ES-I3 (cell line): ENCODE results near the gene GHDC.
"Not testable (repeated sequence)": the region's sequence is repeated elsewhere in the genome, so short reads cannot be mapped to it uniquely, and the experiment has no call there.

Experiments
- H3K36me3 ChIP-seq: 2 replicates; pipeline ENCODE4 v1.6.1; 2013; ENCODE audit warnings: mild to moderate bottlenecking, low read length, control low read depth, moderate library complexity; ENCODE audit not compliant: insufficient read depth
- H3K4me1 ChIP-seq: 2 replicates; pipeline ENCODE4 v1.6.1; 2013; ENCODE audit warnings: mild to moderate bottlenecking, control low read depth, low read length; ENCODE audit not compliant: insufficient read depth
- H3K9ac ChIP-seq: 2 replicates; pipeline ENCODE4 v1.6.1; 2013; ENCODE audit warnings: low read depth, mild to moderate bottlenecking, low read length, moderate library complexity
- H3K9me3 ChIP-seq: 2 replicates; pipeline ENCODE4 v1.6.1; 2013; ENCODE audit warnings: mild to moderate bottlenecking, low read length, moderate library complexity; ENCODE audit not compliant: control insufficient read depth, insufficient read depth

Gene GHDC, protein sequence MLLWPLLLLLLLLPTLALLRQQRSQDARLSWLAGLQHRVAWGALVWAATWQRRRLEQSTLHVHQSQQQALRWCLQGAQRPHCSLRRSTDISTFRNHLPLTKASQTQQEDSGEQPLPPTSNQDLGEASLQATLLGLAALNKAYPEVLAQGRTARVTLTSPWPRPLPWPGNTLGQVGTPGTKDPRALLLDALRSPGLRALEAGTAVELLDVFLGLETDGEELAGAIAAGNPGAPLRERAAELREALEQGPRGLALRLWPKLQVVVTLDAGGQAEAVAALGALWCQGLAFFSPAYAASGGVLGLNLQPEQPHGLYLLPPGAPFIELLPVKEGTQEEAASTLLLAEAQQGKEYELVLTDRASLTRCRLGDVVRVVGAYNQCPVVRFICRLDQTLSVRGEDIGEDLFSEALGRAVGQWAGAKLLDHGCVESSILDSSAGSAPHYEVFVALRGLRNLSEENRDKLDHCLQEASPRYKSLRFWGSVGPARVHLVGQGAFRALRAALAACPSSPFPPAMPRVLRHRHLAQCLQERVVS

DNA sequence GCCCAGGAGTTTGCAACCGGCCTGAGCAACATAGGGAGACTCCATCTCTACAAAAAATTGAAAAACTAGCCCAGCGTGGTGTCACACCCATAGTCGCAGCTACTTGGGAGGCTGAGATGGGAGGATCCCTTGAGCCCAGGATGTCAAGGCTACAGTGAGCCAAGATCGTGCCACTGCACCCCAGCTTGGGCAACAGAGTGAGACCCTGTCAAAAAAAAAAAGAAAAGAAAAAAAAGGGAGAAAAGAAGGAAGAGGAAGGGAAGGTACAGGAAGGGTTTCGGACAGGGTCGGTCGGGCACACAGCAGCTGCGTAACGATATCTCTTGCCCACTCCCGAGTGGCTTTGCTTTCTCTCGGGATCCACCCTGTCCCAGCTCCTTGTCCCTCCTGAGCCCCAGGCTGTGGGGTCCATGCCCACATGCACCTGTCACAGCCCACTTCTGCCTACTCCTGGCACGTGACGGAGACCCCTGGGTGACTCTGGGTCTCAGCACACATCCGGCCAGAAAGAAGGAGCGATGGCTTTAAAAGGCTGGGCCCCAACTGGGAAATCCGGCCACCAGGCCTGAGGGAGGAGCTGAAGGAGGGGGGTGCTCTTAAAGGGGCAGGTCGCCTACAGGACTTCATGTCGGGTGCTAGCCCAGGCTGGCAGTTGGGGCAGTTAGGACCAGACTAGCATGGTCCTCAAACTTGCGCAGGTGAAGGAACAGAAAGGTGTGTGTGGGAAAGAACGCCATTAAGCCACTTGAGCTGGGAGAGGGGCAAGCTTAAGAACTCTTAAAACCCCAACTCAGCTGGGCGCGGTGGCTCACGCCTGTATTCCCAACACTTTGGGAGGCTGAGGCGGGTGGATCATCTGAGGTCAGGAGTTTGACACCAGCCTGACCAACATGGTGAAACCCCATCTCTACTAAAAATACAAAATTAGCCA, at the start of gene GHDC:
Gene GHDC (minus strand): TSS at position 526 of the 931 bp plus-strand sequence. CDS start 913 bp downstream, outside the sequence.
- H3K9ac ChIP-seq, result peak within 1 kb of the TSS; percentile 88; the same call in 1 of the 2 replicates
- H3K36me3 ChIP-seq, result no peaks in the 10 kb centered on the region; the same call in 1 of the 2 replicates
- H3K4me1 ChIP-seq, result no peaks in the 10 kb centered on the region
- no peaks in the 10 kb centered on the region for H3K9me3 ChIP-seq

DNA sequence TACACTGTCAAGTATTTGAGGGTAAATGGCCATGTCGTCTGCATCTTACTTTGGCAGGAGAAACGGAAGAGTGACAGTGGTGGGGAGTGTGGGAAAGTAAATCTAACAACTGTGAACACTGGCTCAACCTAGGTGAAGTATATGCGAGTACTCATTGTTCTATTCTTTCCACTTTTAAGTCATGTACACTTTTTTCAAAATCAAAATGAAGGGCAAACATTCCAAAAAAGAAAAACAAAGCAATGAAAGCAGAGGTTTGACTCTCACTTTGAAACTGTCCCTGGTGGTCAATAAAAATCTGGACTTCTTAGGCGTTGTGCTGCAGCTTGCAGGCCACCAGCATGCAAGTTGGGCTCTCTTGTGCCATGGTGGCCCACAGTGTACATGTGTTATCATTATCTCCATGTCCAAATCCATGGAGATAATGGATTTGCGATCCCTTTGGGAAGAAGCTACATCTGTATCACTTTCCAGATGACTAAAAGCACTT, 49.2 kb upstream of the GHDC start:
- no peak overlapping the region for H3K9ac ChIP-seq
- H3K36me3 ChIP-seq, result no peaks in the 10 kb centered on the region
- peaks cover 4% of the 10 kb centered on the region; the same call in 1 of the 2 replicates for H3K4me1 ChIP-seq
- no peaks in the 10 kb centered on the region for H3K9me3 ChIP-seq

DNA sequence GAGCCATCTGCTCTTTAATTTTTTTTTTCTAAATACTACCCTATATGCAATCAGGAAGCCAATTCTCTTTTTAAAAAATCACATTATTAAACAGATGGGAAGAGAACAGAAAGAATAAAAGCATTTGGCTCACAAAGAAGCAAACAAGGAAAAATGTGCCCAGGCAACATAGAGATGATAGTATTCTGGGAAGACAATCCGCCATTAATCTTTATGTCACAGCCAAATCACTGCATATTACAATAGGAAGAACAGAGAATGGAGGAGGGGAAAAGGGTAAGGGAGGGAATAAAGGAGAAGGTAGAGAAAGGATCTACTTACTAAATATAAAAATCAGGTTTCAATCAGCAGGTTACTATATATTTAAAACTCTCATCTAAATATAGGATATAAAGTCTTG, 47.6 kb upstream of the GHDC start:
- no peak overlapping the region for H3K9ac ChIP-seq
- H3K9me3 ChIP-seq, result no peaks in the 10 kb centered on the region
- H3K4me1 ChIP-seq, result peaks cover 4% of the 10 kb centered on the region; the same call in 1 of the 2 replicates
- no peaks in the 10 kb centered on the region for H3K36me3 ChIP-seq

DNA sequence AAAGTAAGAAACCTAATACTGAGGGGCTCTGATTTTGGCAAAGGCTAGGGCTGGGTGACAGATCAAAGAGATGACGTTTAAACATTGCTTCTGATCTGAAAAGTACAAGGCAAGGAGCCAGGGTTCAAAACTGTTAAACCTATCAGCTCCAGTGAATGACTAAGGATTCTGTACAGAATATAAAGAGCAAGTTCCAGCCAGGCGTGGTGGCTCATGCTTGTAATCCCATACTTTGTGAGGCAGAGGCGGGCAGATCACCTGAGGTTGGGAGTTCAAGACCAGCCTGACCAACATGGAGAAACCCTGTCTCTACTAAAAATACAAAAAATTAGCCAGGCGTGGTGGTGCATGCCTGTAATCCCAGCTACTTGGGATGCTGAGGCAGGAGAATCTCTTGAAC, 46.6 kb upstream of the GHDC start:
- not testable (repeated sequence) for H3K9me3 ChIP-seq, H3K9ac ChIP-seq, H3K4me1 ChIP-seq, H3K36me3 ChIP-seq

DNA sequence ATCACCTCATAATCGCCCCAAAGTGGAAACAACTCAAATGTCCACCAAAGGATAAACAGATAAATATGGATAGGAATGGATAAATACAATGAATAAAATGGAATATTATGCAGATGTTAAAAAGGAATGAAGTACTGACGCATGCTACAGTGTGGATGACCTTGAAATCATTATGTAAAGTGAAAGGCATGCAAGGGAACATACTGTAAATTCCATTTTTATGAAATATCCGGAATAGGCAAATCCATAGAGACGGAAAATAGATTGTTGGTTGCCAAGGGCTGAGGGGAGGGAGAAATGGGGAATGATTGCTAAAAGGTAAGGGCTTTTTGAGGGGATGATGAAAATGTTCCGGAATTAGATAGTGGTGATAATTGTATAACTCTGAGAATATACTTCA, 45.9 kb upstream of the GHDC start:
- Histone ChIP-seq H3K36me3 (no peaks in the 10 kb centered on the region), H3K9me3 (no peaks in the 10 kb centered on the region), H3K4me1 (no peaks in the 10 kb centered on the region)

DNA sequence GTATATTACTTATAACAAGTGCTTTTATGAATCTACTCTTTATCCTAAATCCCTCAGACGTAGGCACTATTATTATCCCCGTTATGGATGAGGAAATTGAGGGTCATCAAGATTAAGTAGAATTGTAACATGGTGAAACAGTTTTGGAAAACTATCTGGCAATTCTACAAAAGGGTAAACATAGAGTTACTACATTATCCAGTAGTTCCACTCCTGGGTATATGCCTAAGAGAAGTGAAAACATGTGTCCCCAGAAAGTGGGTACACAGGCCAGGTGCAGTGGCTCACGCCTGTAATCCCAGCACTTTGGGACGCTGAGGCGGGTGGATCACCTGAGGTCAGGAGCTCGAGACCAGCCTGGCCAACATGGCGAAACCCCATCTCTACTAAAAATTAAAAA, 45.3 kb upstream of the GHDC start:
- not testable (repeated sequence) for H3K36me3 ChIP-seq, H3K9me3 ChIP-seq, H3K9ac ChIP-seq, H3K4me1 ChIP-seq

More for the DNA sequence above, 45.9 kb upstream of the GHDC start:
- no peak overlapping the region for H3K9ac ChIP-seq

DNA sequence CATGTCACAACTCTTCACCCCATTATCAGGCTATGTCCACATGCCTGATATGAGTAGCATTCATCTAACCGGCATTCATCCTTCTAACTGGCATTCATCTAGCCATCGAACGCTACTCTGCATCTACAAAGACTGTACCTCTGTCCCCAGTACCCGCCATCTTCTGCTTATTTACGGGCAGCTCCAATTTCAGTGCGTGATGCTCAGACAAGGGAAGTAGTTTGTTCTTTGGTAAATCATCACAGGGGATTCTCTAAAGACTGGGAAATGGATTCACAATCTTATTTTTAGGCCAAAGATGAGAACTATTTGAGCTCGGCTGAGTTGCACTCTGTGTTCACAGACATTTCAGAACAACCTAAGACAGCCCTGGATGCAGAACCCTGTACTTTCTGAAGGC, 42.5 kb upstream of the GHDC start:
- Histone ChIP-seq H3K36me3 (no peaks in the 10 kb centered on the region), H3K4me1 (no peaks in the 10 kb centered on the region), H3K9me3 (no peaks in the 10 kb centered on the region), H3K9ac (no peak overlapping the region)

DNA sequence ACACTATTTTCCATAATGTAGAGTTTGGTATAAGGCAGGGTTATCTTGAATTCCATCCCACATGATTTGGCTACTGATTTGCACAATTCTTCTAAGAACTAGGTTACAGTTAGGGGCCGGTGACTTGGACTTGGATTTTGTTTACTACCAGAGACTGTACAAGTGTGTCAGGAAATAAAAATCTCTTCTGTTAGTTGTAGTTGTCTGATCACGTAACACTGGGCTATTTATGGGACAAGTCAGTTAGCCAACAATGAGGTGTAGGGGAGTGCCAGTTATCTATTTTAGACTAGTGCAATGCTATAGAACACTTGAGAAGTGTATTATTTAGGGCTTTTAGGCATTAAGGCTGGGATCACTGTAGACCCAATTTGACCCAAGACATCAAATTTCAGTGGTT, 39.7 kb upstream of the GHDC start:
- Histone ChIP-seq H3K9me3 (no peaks in the 10 kb centered on the region), H3K9ac (no peak overlapping the region), H3K36me3 (no peaks in the 10 kb centered on the region), H3K4me1 (no peaks in the 10 kb centered on the region)

DNA sequence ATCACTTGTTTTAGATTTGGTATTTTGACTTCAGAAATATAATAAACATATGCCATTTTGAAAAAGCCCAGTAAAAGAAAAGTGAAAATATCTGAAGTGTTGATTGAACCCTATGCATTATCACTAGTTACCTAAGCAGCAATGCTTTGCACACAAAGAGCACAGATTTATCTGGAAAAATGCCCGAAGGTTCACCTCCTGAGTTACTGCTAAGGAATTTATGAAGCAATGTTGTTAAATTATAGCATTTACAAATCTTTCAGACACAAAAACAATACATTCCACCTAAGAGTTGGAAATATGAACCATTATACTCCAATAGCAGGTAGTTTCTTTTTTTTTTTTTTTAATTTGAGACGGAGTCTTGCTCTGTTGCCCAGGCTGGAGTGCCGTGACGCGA, 38.9 kb upstream of the GHDC start:
- H3K9me3 ChIP-seq, result no peaks in the 10 kb centered on the region
- H3K4me1 ChIP-seq, result no peaks in the 10 kb centered on the region
- H3K9ac ChIP-seq, result no peak overlapping the region
- H3K36me3 ChIP-seq, result no peaks in the 10 kb centered on the region

DNA sequence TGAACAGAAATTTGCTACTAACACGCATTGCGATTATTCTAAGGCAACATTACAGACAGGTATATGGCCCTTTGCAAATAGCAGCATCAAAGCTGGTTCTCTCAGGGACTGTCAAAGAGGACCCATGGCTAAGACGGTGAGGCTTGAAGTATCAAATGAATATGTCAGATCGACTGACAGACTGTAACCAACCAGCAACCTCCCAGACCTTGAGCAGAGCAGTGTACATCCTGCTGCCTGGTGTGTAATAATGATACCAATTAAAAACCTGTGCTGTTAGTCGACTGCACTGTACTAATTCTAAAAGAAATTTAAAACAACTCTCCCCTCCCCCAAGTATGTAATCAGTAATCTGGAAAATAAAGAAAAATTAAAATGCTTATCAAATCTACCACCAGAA, 35.9 kb upstream of the GHDC start:
- Histone ChIP-seq H3K36me3 (no peaks in the 10 kb centered on the region), H3K9me3 (no peaks in the 10 kb centered on the region)

DNA sequence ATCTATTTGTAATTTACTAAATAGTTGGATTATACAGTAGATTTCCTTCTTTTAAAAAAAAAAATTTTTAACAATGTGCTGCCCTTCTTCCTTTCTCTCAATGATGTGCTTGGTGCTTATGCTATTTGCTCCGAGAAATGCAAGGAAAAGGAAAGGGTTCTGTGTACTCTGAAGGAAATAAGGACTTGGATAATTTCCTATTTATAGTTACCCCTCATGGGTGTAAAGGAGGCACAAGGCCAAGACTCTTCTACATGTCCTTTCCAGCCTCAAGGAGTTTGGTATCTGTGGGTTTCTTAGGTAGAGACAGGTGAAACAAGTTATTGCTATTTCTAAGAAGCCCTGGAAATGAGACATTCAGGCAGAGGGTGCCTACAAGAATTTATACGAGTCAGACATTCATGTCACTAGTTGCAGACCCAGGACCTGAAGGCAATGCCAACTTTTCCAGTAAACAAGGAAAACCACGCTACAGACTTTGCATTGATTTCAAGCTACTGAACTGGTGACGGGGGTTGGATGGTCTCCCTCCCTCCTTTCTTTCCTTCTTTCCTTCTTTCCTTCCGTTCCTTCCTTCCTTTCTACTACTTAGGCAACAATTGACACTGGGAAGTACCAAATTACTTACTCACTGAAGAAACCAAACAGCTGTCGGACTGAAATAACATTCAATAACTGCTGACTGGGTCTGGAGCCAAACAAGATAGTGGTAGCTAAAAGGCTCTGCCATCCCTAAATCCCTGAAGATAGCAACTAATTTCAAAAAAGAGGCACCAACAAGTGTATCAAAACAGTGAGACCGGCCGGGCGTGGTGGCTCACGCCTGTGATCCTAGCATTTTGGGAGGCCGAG, 33.8 kb upstream of the GHDC start:
- Histone ChIP-seq H3K36me3 (no peaks in the 10 kb centered on the region), H3K4me1 (no peaks in the 10 kb centered on the region), H3K9me3 (no peaks in the 10 kb centered on the region), H3K9ac (no peak overlapping the region)

More for the DNA sequence above, 35.9 kb upstream of the GHDC start:
- Histone ChIP-seq H3K4me1 (no peaks in the 10 kb centered on the region), H3K9ac (no peak overlapping the region)

DNA sequence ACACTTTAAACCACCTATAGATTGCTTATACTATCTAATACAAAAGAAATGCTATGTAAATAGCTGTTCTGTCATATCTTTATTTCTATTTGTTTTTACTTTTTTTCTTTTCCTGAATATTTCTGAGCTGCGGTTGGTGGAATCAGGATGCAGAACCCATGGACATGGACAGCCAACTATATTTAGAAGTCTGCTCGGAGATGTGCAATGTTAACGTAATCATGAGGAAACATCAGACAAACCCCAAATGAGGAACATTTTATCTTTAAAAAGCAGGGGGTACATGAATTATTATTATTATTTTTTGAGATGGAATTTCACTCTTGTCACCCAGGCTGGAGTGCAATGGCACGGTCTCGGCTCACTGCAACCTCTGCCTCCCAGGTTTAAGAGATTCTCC, 31.4 kb upstream of the GHDC start:
- Histone ChIP-seq H3K9me3 (no peaks in the 10 kb centered on the region), H3K36me3 (no peaks in the 10 kb centered on the region), H3K4me1 (no peaks in the 10 kb centered on the region), H3K9ac (no peak overlapping the region)

DNA sequence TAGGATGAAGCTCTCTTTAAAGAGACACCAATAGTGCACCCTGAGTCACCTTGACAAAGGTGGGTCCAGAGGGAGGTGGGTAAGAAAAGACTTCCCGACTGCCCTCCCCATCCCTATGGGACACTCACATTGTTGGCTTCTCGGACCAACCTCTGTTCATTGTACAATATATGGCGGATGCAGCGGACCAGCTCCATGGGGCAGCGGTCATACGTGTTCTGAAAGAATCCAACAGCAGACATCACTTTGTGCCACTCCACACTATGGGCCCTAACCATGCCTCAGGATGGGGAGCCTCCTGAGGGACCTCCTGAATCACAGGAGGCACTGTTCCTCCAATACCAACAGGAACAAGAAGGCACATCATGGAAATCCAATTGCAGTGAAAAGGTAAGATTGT, 30.4 kb upstream of the GHDC start:
- Histone ChIP-seq H3K9me3 (no peaks in the 10 kb centered on the region), H3K4me1 (no peaks in the 10 kb centered on the region), H3K36me3 (no peaks in the 10 kb centered on the region), H3K9ac (no peak overlapping the region)
